Fibroblast of lung (primary cell): ENCODE results near the gene DCLRE1B. TPM values are rescaled to one million over a fixed set of nuclear protein-coding genes. Genes with fewer than 3 reads are reported as not detected.

Experiments
- DNase-seq, 2 donors: peaks; one replicate each; pipeline versions ENCODE4 v3.0.0 to v3.0.0-alpha.2; 2010; ENCODE audit warnings: low read depth in 2 of 2
- H2AFZ ChIP-seq: 2 replicates; pipeline ENCODE4 v1.5.1; 2012; ENCODE audit warnings: low read length, control low read depth, inconsistent platforms
- H3K27ac ChIP-seq: 2 replicates; pipeline ENCODE4 v1.5.1; 2011; ENCODE audit warnings: low read length, control low read depth; ENCODE audit not compliant: insufficient read depth
- H3K27me3 ChIP-seq: 2 replicates; pipeline ENCODE4 v1.5.1; 2011; ENCODE audit warnings: mild to moderate bottlenecking, low read length; ENCODE audit not compliant: control insufficient read depth, insufficient read depth
- H3K36me3 ChIP-seq: 2 replicates; pipeline ENCODE4 v1.5.1; 2011; ENCODE audit warnings: low read length; ENCODE audit not compliant: control insufficient read depth, insufficient read depth
- H3K4me1 ChIP-seq: 2 replicates; pipeline ENCODE4 v1.5.1; 2011; ENCODE audit warnings: low read length; ENCODE audit not compliant: control insufficient read depth, insufficient read depth; ENCODE audit errors: extremely low read depth
- H3K4me2 ChIP-seq: 2 replicates; pipeline ENCODE4 v1.5.1; 2011; ENCODE audit warnings: low read length, control low read depth; ENCODE audit not compliant: insufficient read depth; ENCODE audit errors: extremely low read depth
- H3K4me3 ChIP-seq, 4 experiments: fragments of 200-600 bp in 1 of 4; sonication (generic) in 1 of 4; replicated peaks in 1 of 4; 2 replicates each; pipeline ENCODE4 v1.5.1; 2011 to 2016; ENCODE audit warnings: low read length in 4 of 4, low read depth in 3 of 4, mild to moderate bottlenecking in 3 of 4, control low read depth in 2 of 4, inconsistent platforms in 1 of 4, mixed read lengths in 1 of 4; ENCODE audit not compliant: insufficient read depth in 1 of 4; ENCODE audit errors: control extremely low read depth in 1 of 4
- H3K79me2 ChIP-seq: 2 replicates; pipeline ENCODE4 v1.5.1; 2012; ENCODE audit warnings: mild to moderate bottlenecking, low read length, inconsistent platforms; ENCODE audit not compliant: control insufficient read depth, insufficient read depth
- H3K9ac ChIP-seq: 2 replicates; pipeline ENCODE4 v1.5.1; 2011; ENCODE audit warnings: mild to moderate bottlenecking, low read length, control low read depth; ENCODE audit not compliant: insufficient read depth
- H3K9me3 ChIP-seq: 2 replicates; pipeline ENCODE4 v1.5.1; 2012; ENCODE audit warnings: low read depth, low read length; ENCODE audit not compliant: control insufficient read depth, insufficient read depth
- H4K20me1 ChIP-seq: 2 replicates; pipeline ENCODE4 v1.5.1; 2011; ENCODE audit warnings: low read length; ENCODE audit not compliant: control insufficient read depth, insufficient read depth; ENCODE audit errors: extremely low read depth
- CTCF ChIP-seq, 2 donors: IDR thresholded peaks in 1 of 2; conservative IDR thresholded peaks in 1 of 2; 1 replicate in 1 of 2; 2 replicates in 1 of 2; pipeline ENCODE4 v1.5.1; 2011 to 2012; ENCODE audit warnings: low read length in 2 of 2, control low read depth in 1 of 2, inconsistent platforms in 1 of 2, low read depth in 1 of 2, mild to moderate bottlenecking in 1 of 2
- EZH2 ChIP-seq: IDR thresholded peaks from 2 replicates; pipeline ENCODE4 v1.5.1; 2012; ENCODE audit warnings: low read length, control low read depth, mild to moderate bottlenecking; ENCODE audit errors: missing control alignments
- polyA plus RNA-seq, 2 donors: library from polyadenylated mRNA; depleted of rRNA in 1 of 2; stranded (reverse) in 1 of 2; unstranded in 1 of 2; fragments of >200 nt; gene quantifications; 2 replicates each; pipeline ENCODE4 v1.2.1, GENCODE V29; 2011 to 2012; ENCODE audit warnings: missing spikeins in 1 of 2
- total RNA-seq: library from RNA; depleted of rRNA; stranded (reverse); fragments of >200 nt; gene quantifications from 2 replicates; pipeline ENCODE4 v1.2.1, GENCODE V29; 2014

Gene DCLRE1B
- total and polyA plus RNA-seq, 2 donors (not counting 1 experiment from before 2014, with no cell fraction given) = 0.66 to 3.4 TPM

- H3K36me3 ChIP-seq = peaks cover 2% of the 10 kb centered on the region
- no peaks in the 10 kb centered on the region for H3K27me3 ChIP-seq
- no peak for DNase-seq
- H3K4me2 ChIP-seq = no peak overlapping the region
- no peaks in the 10 kb centered on the region for H3K4me1 ChIP-seq
- H3K9ac ChIP-seq = no peak overlapping the region
- H3K9me3 ChIP-seq = no peaks in the 10 kb centered on the region
- H3K4me3 ChIP-seq = no peak overlapping the region
- TF ChIP-seq EZH2 (no peak), CTCF (conservative IDR thresholded peaks at IDR 0.05 in 1 of 2, IDR thresholded peaks at IDR 0.05 in 1 of 2; ENCODE audit: low read depth in 1 of 2, low read length in 2 of 2) (no peak)
- H2AFZ ChIP-seq = no peak overlapping the region
- H4K20me1 ChIP-seq = no peaks in the 10 kb centered on the region
- no peak overlapping the region for H3K27ac ChIP-seq
- no peaks in the 10 kb centered on the region for H3K79me2 ChIP-seq
Observed at GRCh38 chr1:113891631-113892220, 13.4 kb upstream of the DCLRE1B start.

GRCh38 chr1:113893267-113893666, 11.9 kb upstream of the DCLRE1B start:
- Histone ChIP-seq H3K9ac (no peak overlapping the region), H3K4me3 (no peak overlapping the region), H3K4me1 (no peaks in the 10 kb centered on the region), H3K4me2 (no peak overlapping the region), H3K36me3 (peaks cover 2% of the 10 kb centered on the region), H3K27ac (no peak overlapping the region), H3K9me3 (no peaks in the 10 kb centered on the region), H3K79me2 (no peaks in the 10 kb centered on the region), H3K27me3 (no peaks in the 10 kb centered on the region), H4K20me1 (no peaks in the 10 kb centered on the region), H2AFZ (no peak overlapping the region)
- TF ChIP-seq EZH2 (no peak), CTCF (conservative IDR thresholded peaks at IDR 0.05 in 1 of 2, IDR thresholded peaks at IDR 0.05 in 1 of 2; ENCODE audit: low read depth in 1 of 2, low read length in 2 of 2) (no peak)
- no peak for DNase-seq

GRCh38 chr1:113895098-113895497, 10.0 kb upstream of the DCLRE1B start:
- no peak for TF ChIP-seq CTCF (conservative IDR thresholded peaks at IDR 0.05 in 1 of 2, IDR thresholded peaks at IDR 0.05 in 1 of 2; ENCODE audit: low read depth in 1 of 2, low read length in 2 of 2)
- no peak for TF ChIP-seq EZH2
- H3K36me3 ChIP-seq = peaks cover 5% of the 10 kb centered on the region
- no peaks in the 10 kb centered on the region for H3K79me2 ChIP-seq
- no peaks in the 10 kb centered on the region for H3K27me3 ChIP-seq
- no peak overlapping the region for H3K9ac ChIP-seq
- H3K27ac ChIP-seq = no peak overlapping the region
- no peaks in the 10 kb centered on the region for H4K20me1 ChIP-seq
- no peak overlapping the region for H3K4me3 ChIP-seq
- no peak overlapping the region for H2AFZ ChIP-seq
- H3K9me3 ChIP-seq = no peaks in the 10 kb centered on the region
- DNase-seq = no peak
- H3K4me2 ChIP-seq = no peak overlapping the region
- no peaks in the 10 kb centered on the region for H3K4me1 ChIP-seq
